ENCODE measurements around the gene CD93. TPM values are rescaled to one million over a fixed set of nuclear protein-coding genes. Genes with fewer than 3 reads are reported as not detected.

The CD93 gene
- total RNA-seq, 1 donor from 2014 or later, result 139 TPM

DNA sequence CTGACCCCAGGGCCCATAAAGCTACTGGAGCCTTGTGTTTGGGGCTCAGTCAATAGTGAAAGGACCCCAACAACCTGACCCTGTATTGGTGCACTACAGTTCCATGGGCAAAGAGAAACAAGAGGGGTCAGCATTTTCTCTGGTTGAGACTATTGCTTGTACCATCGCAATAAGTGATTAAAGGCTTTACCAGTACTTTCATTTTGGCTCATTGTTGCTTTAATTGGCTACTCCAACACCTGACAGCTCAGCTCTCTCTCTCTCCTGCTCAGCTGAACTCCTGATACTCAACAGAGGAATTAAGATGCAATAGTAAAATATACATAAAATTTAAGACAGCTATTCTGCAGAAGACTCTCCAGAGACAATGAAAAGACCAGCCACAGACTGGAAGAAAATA lies 17.8 kb downstream of the CD93 start:
- DNase-seq (ENCODE audit: low spot score), result no peak
- Mint-ChIP-seq H3K9me3 (ENCODE audit: unreplicated experiment) (no peaks in the 10 kb centered on the region), H3K27me3 (ENCODE audit: unreplicated experiment) (no peaks in the 10 kb centered on the region), H3K4me1 (ENCODE audit: unreplicated experiment) (peaks cover 23% of the 10 kb centered on the region), H3K36me3 (ENCODE audit: low read depth, unreplicated experiment) (no peaks in the 10 kb centered on the region), H3K4me3 (ENCODE audit: unreplicated experiment) (no peak overlapping the region), H3K27ac (ENCODE audit: unreplicated experiment) (no peak overlapping the region)
- TF ChIP-seq, protein P1, sequence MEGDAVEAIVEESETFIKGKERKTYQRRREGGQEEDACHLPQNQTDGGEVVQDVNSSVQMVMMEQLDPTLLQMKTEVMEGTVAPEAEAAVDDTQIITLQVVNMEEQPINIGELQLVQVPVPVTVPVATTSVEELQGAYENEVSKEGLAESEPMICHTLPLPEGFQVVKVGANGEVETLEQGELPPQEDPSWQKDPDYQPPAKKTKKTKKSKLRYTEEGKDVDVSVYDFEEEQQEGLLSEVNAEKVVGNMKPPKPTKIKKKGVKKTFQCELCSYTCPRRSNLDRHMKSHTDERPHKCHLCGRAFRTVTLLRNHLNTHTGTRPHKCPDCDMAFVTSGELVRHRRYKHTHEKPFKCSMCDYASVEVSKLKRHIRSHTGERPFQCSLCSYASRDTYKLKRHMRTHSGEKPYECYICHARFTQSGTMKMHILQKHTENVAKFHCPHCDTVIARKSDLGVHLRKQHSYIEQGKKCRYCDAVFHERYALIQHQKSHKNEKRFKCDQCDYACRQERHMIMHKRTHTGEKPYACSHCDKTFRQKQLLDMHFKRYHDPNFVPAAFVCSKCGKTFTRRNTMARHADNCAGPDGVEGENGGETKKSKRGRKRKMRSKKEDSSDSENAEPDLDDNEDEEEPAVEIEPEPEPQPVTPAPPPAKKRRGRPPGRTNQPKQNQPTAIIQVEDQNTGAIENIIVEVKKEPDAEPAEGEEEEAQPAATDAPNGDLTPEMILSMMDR (IDR thresholded peaks at IDR 0.05; ENCODE audit: unreplicated experiment), result no peak

DNA sequence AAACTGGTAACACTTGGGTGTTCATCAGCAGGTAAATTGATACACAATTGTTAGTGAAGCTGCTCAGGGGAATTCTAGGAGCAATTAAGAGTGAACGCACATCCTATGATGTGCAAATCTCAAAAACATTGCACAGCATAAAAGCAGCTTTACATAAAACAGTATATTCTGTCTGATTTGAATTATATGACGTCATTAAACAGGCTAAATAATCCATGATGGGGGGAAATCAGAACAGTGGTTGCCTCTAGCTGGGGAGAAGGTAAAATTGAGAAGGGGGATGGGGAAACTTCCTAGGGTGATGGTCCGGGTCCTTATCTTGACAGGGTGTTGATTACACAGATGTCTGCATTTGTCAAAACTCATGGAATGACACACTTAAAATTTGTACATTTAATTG lies 19.4 kb downstream of the CD93 start:
- Mint-ChIP-seq H3K4me1 (ENCODE audit: unreplicated experiment) (peaks cover 35% of the 10 kb centered on the region), H3K27me3 (ENCODE audit: unreplicated experiment) (no peaks in the 10 kb centered on the region), H3K27ac (ENCODE audit: unreplicated experiment) (no peak overlapping the region), H3K4me3 (ENCODE audit: unreplicated experiment) (no peak overlapping the region), H3K36me3 (ENCODE audit: low read depth, unreplicated experiment) (no peaks in the 10 kb centered on the region), H3K9me3 (ENCODE audit: unreplicated experiment) (no peaks in the 10 kb centered on the region)
- DNase-seq (ENCODE audit: low spot score), result no peak
- TF ChIP-seq, protein P1 (IDR thresholded peaks at IDR 0.05; ENCODE audit: unreplicated experiment), result no peak

DNA sequence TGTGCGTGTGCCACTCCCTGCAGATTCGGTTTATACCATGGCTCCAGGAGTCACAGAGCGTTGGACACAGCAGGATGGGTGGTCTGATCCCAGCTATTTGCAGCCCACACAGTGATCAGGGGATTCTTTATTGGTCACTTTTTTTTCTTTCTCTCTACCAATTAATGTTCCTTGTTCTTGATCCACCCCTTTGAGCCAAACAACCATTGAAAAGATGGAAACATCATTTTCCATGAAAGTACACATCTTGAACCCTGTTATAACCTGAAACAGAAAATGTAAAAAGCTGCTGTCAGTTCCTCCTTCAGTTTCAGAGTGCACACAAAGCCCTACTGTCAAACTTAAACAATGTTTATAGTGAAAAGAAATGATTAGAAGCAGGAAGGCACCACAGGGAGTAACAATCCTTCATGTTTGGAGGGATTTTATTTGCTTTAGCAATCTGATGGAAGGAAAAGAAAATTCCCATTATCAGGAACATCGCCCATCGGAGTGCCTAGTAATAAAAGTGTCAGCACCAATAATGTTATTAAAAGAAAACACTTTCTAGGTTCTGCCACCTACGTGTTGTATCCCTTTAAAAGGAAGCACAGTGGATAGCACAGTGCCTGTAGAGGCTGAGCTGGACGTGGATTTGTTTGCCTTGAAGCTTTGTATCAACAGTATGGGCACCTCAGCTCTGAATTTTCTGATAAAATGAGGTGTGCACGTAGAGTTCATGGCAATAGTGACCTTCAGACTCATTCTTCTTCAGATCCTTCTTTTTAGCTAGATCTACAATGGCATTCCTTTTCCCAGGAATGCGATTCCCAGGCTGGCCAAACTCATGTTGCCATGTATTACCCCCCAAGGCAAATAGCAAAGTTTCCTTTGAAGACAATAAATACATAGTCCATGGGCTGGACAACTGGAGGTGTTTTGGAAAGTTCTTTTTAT lies 20.6 kb downstream of the CD93 start:
- Mint-ChIP-seq H3K27me3 (ENCODE audit: unreplicated experiment) (no peaks in the 10 kb centered on the region), H3K9me3 (ENCODE audit: unreplicated experiment) (no peaks in the 10 kb centered on the region), H3K36me3 (ENCODE audit: low read depth, unreplicated experiment) (no peaks in the 10 kb centered on the region), H3K4me1 (ENCODE audit: unreplicated experiment) (peaks cover 41% of the 10 kb centered on the region), H3K27ac (ENCODE audit: unreplicated experiment) (no peak overlapping the region), H3K4me3 (ENCODE audit: unreplicated experiment) (no peak overlapping the region)
- DNase-seq (ENCODE audit: low spot score), result no peak
- TF ChIP-seq, protein P1 (IDR thresholded peaks at IDR 0.05; ENCODE audit: unreplicated experiment), result no peak

- no peaks in the 10 kb centered on the region for H3K27me3 Mint-ChIP-seq (ENCODE audit: unreplicated experiment)
- DNase-seq (ENCODE audit: low spot score), result no peak
- H3K4me1 Mint-ChIP-seq (ENCODE audit: unreplicated experiment), result peaks cover 41% of the 10 kb centered on the region
- no peak overlapping the region for H3K4me3 Mint-ChIP-seq (ENCODE audit: unreplicated experiment)
- no peaks in the 10 kb centered on the region for H3K9me3 Mint-ChIP-seq (ENCODE audit: unreplicated experiment)
- TF ChIP-seq, protein P1 (IDR thresholded peaks at IDR 0.05; ENCODE audit: unreplicated experiment), result no peak
- H3K27ac Mint-ChIP-seq (ENCODE audit: unreplicated experiment), result peak overlapping the region; percentile 80
- no peaks in the 10 kb centered on the region for H3K36me3 Mint-ChIP-seq (ENCODE audit: low read depth, unreplicated experiment)
Measured at GRCh38 chr20:23063581-23063980, 22.5 kb downstream of the CD93 start.

GRCh38 chr20:23063168-23063567 lies 23.0 kb downstream of the CD93 start:
- H3K4me3 Mint-ChIP-seq (ENCODE audit: unreplicated experiment), result no peak overlapping the region
- H3K9me3 Mint-ChIP-seq (ENCODE audit: unreplicated experiment), result no peaks in the 10 kb centered on the region
- H3K27ac Mint-ChIP-seq (ENCODE audit: unreplicated experiment), result no peak overlapping the region
- no peak for DNase-seq (ENCODE audit: low spot score)
- TF ChIP-seq, protein P1 (IDR thresholded peaks at IDR 0.05; ENCODE audit: unreplicated experiment), result no peak
- H3K27me3 Mint-ChIP-seq (ENCODE audit: unreplicated experiment), result no peaks in the 10 kb centered on the region
- no peaks in the 10 kb centered on the region for H3K36me3 Mint-ChIP-seq (ENCODE audit: low read depth, unreplicated experiment)
- peaks cover 41% of the 10 kb centered on the region for H3K4me1 Mint-ChIP-seq (ENCODE audit: unreplicated experiment)

Data from endothelial cell (in vitro differentiated cells).